OCI-LY1 (cell line): Measurements from ENCODE around the gene ALPK3.

Experiments
- H2AFZ ChIP-seq: fragments of 200-600 bp; sonication (generic), shearing (Covaris generic); 2 replicates; pipeline ENCODE4 v1.6.0; 2014; ENCODE audit warnings: antibody characterized with exemption, mild to moderate bottlenecking, low read length
- H3F3A ChIP-seq: fragments of 200-600 bp; sonication (generic), shearing (Covaris generic); 2 replicates; pipeline ENCODE4 v1.6.0; 2014; ENCODE audit warnings: mild to moderate bottlenecking, antibody characterized with exemption, low read length, moderate library complexity; ENCODE audit not compliant: insufficient read depth
- H3K27ac ChIP-seq: fragments of 200-600 bp; sonication (generic); 2 replicates; pipeline ENCODE4 v1.5.1; 2014; ENCODE audit warnings: low read length, mixed run types, mild to moderate bottlenecking, low read depth; ENCODE audit not compliant: poor library complexity, severe bottlenecking
- H3K27me3 ChIP-seq: fragments of 200-600 bp; sonication (generic); 2 replicates; pipeline ENCODE4 v1.6.0; 2014; ENCODE audit warnings: antibody characterized with exemption, mild to moderate bottlenecking, low read length, moderate library complexity; ENCODE audit not compliant: insufficient read depth
- H3K36me3 ChIP-seq: fragments of 200-600 bp; sonication (generic); 2 replicates; pipeline ENCODE4 v1.6.1; 2014; ENCODE audit warnings: mild to moderate bottlenecking, antibody characterized with exemption, low read length, moderate library complexity, mixed read lengths; ENCODE audit not compliant: insufficient read depth
- H3K4me1 ChIP-seq: fragments of 200-600 bp; sonication (generic); 2 replicates; pipeline ENCODE4 v1.5.1; 2014; ENCODE audit warnings: mild to moderate bottlenecking, low read length, moderate library complexity; ENCODE audit not compliant: insufficient read depth, severe bottlenecking
- H3K4me2 ChIP-seq: fragments of 200-600 bp; sonication (generic), shearing (Covaris generic); 2 replicates; pipeline ENCODE4 v1.6.1; 2014; ENCODE audit warnings: low read length
- H3K4me3 ChIP-seq: fragments of 200-600 bp; sonication (generic); 2 replicates; pipeline ENCODE4 v1.5.1; 2014; ENCODE audit warnings: low read length, low read depth, mild to moderate bottlenecking, mixed read lengths; ENCODE audit not compliant: poor library complexity, severe bottlenecking
- H3K79me2 ChIP-seq: fragments of 200-600 bp; shearing (Covaris generic); 2 replicates; pipeline ENCODE4 v1.6.1; 2016; ENCODE audit warnings: mixed run types, low read length, mixed read lengths; ENCODE audit not compliant: insufficient read depth
- H3K9ac ChIP-seq: fragments of 200-600 bp; sonication (generic), shearing (Covaris generic); 2 replicates; pipeline ENCODE4 v1.6.1; 2014; ENCODE audit warnings: mild to moderate bottlenecking, low read length, mixed read lengths
- H3K9me2 ChIP-seq: fragments of 200-600 bp; sonication (generic), shearing (Covaris generic); 2 replicates; pipeline ENCODE4 v1.6.1; 2014; ENCODE audit warnings: low read depth, mild to moderate bottlenecking, low read length, mixed read lengths
- H3K9me3 ChIP-seq: fragments of 200-600 bp; shearing (Covaris generic); 2 replicates; pipeline ENCODE4 v1.6.1; 2014; ENCODE audit warnings: low read length, mixed read lengths
- H4K20me1 ChIP-seq: fragments of 200-600 bp; sonication (generic), shearing (Covaris generic); 2 replicates; pipeline ENCODE4 v1.6.0; 2016; ENCODE audit warnings: mild to moderate bottlenecking, low read length; ENCODE audit not compliant: insufficient read depth
- EZH2 ChIP-seq: fragments of 200-600 bp; sonication (generic), shearing (Covaris generic); IDR thresholded peaks from 2 replicates; pipeline ENCODE4 v1.8.0; 2017; ENCODE audit warnings: borderline replicate concordance, mixed run types, mild to moderate bottlenecking, antibody characterized with exemption, low read length, moderate library complexity, mixed read lengths
- TF ChIP-seq, protein P1 (sequence below): fragments of 200-600 bp; sonication (generic), shearing (Covaris generic); IDR thresholded peaks from 2 replicates; pipeline ENCODE4 v1.5.1; 2017; ENCODE audit warnings: mild to moderate bottlenecking, antibody characterized with exemption, low read length, moderate library complexity, mixed read lengths

The ALPK3 gene

GRCh38 chr15:84883916-84884781 lies 67.0 kb downstream of the ALPK3 start, which contains the start of gene SLC28A1:
SLC28A1 (plus strand) TSS chr15:84884662; CDS start chr15:84887761, 3,099 bp downstream.
- no peaks in the 10 kb centered on the region for H3K36me3 ChIP-seq
- no peaks in the 10 kb centered on the region for H3K9me2 ChIP-seq
- no peak for TF ChIP-seq EZH2
- TF ChIP-seq, protein P1, sequence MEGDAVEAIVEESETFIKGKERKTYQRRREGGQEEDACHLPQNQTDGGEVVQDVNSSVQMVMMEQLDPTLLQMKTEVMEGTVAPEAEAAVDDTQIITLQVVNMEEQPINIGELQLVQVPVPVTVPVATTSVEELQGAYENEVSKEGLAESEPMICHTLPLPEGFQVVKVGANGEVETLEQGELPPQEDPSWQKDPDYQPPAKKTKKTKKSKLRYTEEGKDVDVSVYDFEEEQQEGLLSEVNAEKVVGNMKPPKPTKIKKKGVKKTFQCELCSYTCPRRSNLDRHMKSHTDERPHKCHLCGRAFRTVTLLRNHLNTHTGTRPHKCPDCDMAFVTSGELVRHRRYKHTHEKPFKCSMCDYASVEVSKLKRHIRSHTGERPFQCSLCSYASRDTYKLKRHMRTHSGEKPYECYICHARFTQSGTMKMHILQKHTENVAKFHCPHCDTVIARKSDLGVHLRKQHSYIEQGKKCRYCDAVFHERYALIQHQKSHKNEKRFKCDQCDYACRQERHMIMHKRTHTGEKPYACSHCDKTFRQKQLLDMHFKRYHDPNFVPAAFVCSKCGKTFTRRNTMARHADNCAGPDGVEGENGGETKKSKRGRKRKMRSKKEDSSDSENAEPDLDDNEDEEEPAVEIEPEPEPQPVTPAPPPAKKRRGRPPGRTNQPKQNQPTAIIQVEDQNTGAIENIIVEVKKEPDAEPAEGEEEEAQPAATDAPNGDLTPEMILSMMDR: no peak
- H3K9me3 ChIP-seq: no peaks in the 10 kb centered on the region
- H4K20me1 ChIP-seq: no peaks in the 10 kb centered on the region
- H3K9ac ChIP-seq: no peak within 1 kb of the TSS
- H3K27me3 ChIP-seq: no peaks in the 10 kb centered on the region
- H2AFZ ChIP-seq: no peak within 1 kb of the TSS
- no peak within 1 kb of the TSS for H3K27ac ChIP-seq
- no peaks in the 10 kb centered on the region for H3K4me1 ChIP-seq
- no peak within 1 kb of the TSS for H3K4me2 ChIP-seq
- H3K79me2 ChIP-seq: no peaks in the 10 kb centered on the region
- no peaks in the 10 kb centered on the region for H3F3A ChIP-seq
- H3K4me3 ChIP-seq: no peak within 1 kb of the TSS

- H3F3A ChIP-seq: no peaks in the 10 kb centered on the region
- no peaks in the 10 kb centered on the region for H3K79me2 ChIP-seq
- H3K27ac ChIP-seq: no peak overlapping the region
- no peak overlapping the region for H3K9ac ChIP-seq
- no peaks in the 10 kb centered on the region for H3K4me1 ChIP-seq
- no peak overlapping the region for H3K4me2 ChIP-seq
- no peak overlapping the region for H2AFZ ChIP-seq
- H3K36me3 ChIP-seq: no peaks in the 10 kb centered on the region
- no peaks in the 10 kb centered on the region for H3K9me2 ChIP-seq
- TF ChIP-seq, protein P1: no peak
- no peak for TF ChIP-seq EZH2
- no peaks in the 10 kb centered on the region for H3K27me3 ChIP-seq
- H3K9me3 ChIP-seq: no peaks in the 10 kb centered on the region
- no peak overlapping the region for H3K4me3 ChIP-seq
- H4K20me1 ChIP-seq: no peaks in the 10 kb centered on the region
Measured at GRCh38 chr15:84885801-84886200, 68.6 kb downstream of the ALPK3 start.

- Histone ChIP-seq H3F3A (no peaks in the 10 kb centered on the region), H3K9me2 (no peaks in the 10 kb centered on the region), H3K4me2 (no peak overlapping the region), H3K4me3 (no peak overlapping the region), H3K27ac (no peak overlapping the region), H3K9me3 (no peaks in the 10 kb centered on the region), H3K27me3 (no peaks in the 10 kb centered on the region), H3K9ac (no peak overlapping the region), H2AFZ (no peak overlapping the region), H3K36me3 (no peaks in the 10 kb centered on the region), H3K79me2 (no peaks in the 10 kb centered on the region), H4K20me1 (no peaks in the 10 kb centered on the region), H3K4me1 (no peaks in the 10 kb centered on the region)
- TF ChIP-seq EZH2: no peak
- TF ChIP-seq, protein P1: no peak
Measured at GRCh38 chr15:84886211-84886983, 69.2 kb downstream of the ALPK3 start.
